GM19438 (cell line): Measurements from ENCODE around the gene TRIP11.
"Not testable (repeated sequence)": the region's sequence is repeated elsewhere in the genome, so short reads cannot be mapped to it uniquely, and the experiment has no call there.

Experiments
- ATAC-seq: cut with Tn5 transposase; IDR thresholded peaks from one replicate; pipeline ENCODE4 v1.9.1; 2021; ENCODE audit warnings: low read depth; ENCODE audit not compliant: unreplicated experiment

TRIP11 gene

DNA sequence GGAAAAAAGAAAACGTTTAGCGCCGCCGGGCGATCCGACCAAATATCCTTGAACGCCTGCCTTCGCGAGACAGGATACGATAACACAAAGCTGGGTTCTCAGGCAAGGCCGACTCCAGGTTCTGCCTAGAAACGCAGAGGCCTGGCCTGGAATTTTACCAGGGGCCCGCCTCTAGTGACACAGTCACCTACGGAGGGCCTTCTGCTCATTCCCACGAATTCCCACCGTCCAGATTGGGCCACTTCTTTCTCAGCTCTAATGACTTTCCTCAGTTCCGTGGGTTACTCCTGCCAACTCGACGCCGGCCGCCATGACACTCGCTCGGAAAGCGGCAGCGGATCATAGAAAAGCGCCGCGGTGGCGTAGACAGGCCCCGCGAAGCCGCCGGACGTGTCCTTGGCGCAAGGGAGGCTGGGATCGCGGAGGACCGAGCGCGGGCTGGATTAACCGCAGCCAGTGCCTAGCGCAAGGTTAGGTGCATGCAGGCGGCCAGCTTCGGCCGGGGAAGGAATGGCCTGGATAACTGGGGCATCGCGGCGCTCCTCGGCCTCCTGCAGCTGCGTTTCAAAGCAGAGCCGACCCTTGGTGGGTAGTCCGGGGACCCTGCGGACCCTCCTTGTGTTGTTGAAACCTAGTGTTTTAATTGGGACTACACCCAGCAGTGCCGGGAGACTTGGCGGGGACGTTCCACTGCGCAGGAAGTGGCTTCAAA lies at the start of gene TRIP11:
TRIP11 (minus strand) TSS at position 341 of the 712 bp plus-strand sequence. CDS start 374 bp downstream, outside the sequence.
- peak; percentile 98 for ATAC-seq

DNA sequence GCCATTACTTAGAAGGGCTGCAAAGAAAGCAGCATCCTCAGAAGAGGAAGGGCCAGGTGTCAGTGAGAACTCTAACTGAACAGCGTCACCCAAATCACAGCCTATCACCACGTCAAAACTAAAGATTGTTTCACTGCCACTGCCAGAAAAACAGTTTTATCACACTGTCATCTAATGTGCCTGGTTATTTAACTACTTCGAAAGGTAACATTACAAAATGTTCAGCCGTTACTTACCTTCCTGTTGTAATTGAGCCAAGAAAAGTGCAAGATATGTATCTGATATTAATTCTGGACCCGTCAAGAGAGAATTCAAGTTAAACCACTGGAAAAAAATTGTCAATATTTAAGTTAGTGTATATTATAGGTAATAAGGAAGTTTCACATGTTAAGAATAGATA lies 48.6 kb upstream of the TRIP11 start:
- ATAC-seq, result no peak

DNA sequence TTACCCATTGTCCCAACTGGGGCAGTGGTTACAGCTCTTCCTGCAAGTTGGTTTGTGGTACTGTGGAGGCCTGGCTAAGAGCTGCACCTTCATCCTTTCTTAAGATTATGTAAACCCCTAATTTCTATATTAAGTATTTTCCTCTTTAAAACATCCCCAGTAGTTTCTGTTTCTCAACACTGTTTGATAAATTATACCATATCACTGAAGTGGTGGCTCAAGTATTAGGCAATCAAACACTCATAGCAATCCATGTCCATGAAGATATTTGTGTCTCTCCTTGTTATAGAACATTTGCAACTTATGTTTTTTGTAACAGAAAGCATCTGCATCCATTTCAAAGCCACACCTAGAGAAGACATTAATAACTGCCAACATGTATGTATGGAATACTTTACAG lies 34.7 kb upstream of the TRIP11 start:
- no peak for ATAC-seq

DNA sequence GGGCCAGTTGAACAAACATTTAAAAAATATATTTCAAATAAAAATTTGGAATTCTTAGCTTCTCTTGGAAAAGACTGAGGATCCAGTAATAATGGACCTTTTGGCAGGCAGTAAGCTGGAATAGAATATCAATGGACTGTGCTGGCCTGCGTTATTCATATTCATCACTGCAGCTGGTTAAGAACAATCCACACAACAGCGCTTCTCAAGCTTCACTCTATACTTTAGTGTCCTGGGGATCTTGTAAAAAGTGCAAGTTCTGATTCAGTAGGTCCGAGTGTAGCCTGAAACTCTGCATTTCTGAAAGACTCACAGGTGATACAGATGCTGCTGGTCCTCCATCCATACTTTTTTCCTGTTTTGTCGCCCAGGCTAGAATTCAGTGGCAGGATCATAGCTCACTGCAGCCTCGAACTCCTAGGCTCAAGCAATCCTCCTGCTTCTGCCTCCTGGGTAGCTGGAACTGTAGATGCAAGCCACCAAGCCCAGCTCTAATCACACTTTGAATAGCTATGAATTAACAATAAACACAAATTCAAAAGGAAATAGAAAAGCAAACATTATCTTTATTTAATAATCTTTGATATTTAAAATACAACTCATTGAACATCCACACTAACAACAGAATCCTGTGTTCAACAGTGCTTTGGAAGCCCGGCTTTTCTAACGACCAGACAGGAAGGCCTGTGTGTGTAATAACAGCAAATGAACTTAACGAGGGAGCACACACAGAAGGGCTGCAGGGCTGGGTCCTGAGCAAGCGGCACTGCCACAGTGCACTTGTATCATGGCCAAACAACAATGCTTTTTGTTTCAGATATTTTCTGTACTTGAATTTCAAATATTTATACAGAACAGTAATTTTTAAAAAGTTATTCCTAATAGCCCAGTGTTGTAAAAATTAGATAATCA lies 18.4 kb upstream of the TRIP11 start:
- ATAC-seq, result no peak

DNA sequence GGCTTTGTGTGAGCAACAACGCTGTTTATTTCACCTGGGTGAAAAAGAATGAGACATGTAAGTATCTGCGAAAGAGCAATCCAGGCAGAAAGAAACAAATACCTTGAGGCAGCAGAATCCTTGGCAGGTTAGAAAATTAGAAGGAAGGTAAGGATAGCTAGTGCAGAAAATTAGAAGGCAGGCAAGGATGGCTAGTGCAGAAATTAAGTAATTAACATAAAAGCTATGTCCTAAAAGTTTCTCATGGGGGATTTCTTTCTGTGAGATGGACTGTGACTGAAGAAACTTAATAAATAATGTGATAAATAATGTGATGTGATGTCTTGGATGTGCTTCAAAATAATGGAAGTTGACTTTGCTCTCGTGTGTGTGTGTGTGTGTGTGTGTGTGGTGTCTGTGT lies 9.9 kb upstream of the TRIP11 start:
- no peak for ATAC-seq

DNA sequence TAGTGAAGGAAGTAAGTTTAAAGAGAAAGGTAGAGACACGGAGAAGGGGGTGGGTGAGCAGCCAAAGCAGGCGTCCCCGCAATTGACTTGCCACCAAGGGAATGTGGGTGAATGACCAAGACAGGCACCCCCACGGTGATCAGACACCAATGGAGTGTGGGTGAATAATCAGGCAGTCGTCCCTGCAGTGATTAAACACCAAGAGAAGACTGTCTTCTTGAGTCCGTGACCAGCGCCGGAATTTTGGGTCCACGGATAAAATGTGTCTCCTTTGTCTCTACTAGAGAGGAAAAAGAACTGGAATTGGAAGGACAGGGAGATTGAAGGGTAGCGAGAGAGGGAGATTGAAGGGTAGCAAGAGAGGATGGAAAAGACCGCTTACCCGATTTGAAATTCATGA lies 9.4 kb upstream of the TRIP11 start:
- ATAC-seq, result not testable (repeated sequence)

DNA sequence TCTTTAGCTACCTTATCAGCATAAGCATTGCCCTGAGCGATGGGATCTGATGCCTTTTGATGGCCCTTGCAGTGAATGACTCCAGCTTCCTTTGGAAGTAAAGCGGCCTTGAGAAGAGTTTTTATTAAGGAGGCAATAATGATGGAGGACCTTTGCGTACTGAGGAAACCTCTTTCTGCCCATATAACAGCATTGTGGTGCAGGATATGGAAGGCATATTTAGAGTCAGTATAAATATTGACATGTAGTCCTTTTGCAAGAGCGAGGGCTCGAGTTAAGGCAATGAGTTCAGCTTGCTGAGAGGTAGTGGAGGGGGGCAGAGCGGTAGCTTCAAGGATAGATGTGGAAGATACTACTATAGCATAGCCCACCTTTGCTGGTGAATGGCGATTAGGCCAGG lies 6.0 kb upstream of the TRIP11 start:
- ATAC-seq, result not testable (repeated sequence)

DNA sequence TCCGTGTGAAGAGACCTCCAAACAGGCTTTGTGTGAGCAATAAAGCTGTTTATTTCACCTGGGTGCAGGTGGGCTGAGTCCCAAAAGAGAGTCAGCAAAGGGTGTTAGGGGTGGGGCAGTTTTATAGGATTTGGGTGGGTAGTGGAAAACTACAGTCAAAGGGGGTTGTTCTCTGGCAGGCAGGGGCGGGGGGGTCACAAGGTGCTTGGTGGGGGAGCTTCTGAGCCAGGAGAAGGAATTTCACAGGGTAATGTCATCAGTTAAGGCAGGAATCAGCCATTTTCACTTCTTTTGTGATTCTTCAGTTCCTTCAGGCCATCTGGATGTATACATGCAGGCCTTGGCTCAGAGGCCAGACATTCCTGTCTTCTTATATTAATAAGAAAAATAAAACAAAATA lies 1.9 kb upstream of the TRIP11 start:
- not testable (repeated sequence) for ATAC-seq

DNA sequence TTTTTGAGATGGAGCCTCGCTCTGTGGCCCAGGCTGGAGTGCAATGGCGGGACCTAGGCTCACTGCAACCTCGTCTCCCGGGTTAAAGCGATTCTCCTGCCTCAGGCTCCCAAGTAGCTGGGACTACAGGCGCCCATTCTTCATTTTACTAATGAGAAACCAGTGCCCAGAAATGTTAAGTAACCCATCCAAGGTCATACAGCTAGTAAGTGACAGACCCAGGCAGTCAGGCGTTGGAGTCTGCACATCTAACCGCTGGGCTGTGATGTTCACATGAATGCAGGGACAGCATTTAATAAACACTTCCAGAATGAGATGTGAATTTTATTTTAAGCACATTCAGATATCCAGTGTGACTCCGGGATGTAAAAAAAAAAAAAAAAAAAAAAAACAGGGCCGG lies 1.3 kb upstream of the TRIP11 start:
- no peak for ATAC-seq

DNA sequence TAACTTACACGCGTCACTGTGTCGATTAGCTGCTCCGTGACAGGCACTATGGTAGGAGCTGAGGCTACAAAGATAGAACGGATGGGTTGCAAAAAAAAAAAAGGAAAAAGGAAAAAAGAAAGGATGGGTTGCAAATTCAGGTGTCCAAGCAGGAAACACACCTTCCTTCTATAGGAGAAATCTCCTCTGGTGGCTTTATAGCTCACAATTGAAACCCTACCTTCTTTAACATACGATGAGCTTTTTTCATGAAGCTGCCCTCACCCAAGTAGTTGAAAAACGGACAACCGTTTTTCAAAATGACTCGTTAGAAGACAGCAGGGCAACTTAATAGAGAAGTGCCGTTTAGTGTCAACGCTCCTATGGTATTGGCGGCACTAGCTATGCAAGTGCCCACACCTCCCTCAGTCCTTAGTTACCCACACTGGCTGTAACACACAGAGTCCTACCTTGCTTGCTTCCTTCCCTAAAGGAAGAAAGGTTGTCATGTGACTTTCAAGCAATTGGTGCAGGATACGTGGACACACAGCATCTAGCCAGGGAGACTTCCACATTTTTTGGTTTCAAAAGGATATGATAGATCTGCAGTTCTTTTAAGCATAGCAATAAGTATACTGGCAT lies 682 bp upstream of the TRIP11 start:
- peak; percentile 17 for ATAC-seq

DNA sequence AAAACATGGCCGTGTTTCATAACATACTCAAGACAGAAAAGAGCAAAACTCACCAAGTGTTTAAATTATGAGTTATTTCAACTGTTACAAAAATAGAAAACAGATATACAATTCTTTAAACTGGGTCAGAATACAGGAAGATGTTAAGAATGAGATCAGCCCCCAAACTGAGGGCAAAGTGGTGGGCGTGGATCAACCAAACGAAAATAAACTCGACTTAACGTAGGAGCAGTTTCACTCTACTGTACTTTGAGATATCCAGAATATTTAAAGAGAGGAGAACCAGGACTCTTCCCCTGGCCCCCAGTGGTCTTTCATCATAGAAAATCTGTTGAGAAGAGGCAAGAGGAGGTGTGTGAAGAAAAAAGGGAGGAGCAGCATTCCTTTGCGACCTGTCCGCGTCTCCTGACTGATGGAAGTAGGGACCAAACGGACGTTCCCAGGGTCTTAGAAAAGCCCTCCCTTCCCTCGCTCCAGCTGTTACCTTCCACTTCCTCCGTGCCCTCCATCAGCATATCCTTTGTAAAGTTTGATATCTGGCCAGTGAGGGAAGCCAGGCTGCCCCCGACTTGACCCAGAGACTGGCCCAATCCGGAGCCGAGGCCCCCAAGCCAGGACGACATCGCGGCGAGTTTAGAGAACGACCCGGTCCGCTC lies 668 bp downstream of the TRIP11 start:
- ATAC-seq, result peak; percentile 5

DNA sequence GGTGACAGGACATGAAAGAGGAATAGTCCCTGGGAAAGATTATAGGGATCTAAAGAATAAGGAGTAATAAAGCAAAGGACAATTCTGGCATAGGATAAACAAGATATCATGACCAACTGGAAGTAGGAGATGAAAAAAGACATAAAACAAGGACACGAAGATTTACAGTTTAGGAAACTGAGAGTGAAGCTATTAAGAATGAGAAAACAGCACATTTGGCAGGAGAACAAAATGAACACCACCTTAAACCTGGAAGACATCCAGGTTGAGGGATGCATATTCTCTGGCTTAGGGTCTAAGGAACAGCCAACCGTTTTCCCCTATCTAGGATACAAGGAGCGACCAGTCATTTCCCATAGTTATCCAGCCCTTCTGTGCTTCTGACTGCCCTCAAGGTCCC lies 1.9 kb downstream of the TRIP11 start:
- ATAC-seq, result no peak

DNA sequence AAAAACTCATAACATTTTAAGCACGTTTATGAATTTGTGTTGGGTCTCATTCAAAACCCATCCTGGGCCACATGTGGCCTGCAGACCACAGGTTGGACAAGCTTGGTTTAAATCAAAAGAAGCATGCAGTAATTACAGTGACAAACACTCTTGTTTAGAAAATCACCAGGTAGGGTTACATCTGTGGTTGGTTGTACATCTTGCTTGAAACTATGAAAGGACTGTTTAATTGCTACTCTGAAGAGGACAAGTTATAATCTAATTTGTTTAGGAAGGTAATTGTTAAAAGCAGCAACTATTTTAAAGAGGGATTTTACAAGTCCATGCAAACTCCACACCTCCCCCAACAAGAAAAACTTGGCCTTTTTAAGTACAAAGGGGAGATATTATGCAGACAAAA lies 4.0 kb downstream of the TRIP11 start:
- no peak for ATAC-seq

DNA sequence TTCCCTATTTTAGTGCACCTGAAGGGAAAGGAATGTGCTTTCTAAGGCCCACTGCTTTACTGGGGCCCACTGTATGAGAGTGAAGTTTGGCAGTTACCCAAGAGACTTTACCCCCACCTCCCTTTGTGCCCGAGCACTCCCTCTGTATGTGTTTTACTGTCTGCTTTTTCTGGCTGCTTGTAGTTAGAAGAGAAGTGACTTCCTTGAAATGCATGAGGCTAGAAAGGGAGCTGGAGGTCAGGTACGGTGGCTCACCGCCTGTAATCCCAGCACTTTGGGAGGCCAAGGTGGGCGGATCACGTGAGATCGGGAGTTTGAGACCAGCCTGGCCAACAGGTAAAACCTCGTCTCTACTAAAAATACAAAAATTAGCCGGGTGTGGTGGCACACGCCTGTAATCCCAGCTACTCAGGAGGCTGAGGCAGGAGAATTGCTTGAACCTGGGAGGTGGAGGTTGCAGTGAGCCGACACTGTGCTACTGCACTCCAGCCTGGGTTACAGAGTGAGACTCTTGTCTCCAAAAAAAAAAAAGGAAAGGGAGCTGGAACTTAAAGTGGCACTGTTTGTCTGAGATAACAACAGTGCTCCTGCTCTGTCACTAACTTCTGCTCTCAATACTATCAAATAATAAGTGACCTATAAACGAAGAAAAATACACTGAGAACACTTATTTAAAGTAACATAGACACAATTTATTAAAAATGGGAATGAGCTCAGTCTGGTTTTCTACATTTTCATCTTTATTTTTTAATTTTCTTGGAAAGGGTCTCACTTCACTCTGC lies 5.8 kb downstream of the TRIP11 start:
- ATAC-seq, result no peak

DNA sequence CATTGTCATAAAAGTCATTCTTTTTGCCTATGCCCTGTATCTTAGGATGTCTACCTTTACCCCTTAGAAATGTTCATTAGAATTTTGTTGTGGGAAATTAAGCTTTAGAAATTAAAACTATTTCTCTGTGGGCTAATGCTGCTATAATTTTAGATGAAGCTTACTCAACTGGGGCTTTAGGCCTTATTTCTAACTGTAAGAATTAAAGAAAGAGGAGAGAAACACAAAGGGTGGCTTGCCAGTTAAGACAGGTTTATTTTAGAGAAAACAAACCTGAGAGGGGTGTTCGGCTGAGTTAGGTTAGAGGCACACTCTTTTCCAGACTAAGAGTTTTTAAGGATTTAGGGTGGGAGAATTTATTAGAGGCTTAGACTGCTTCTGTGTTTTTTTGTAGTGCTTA lies 6.4 kb downstream of the TRIP11 start:
- no peak for ATAC-seq

DNA sequence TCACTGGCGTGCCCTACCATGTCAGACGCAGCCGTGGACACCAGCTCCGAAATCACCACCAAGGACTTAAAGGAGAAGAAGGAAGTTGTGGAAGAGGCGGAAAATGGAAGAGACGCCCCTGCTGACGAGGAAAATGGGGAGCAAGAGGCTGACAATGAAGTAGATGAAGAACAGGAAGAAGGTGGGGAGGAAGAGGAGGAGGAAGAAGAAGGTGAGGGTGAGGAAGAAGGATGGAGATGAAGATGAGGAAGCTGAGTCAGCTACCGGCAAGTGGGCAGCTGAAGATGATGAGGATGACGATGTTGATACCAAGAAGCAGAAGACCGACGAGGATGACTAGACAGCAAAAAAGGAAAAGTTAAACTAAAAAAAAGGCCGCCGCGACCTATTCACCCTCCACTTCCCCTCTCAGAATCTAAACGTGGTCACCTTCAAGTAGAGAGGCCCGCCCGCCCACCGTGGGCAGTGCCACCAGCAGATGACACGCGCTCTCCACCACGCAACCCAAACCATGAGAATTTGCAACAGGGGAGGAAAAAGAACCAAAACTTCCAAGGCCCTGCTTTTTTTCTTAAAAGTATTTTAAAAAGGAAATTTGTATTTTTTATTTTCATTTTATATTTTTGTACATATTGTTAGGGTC lies 13.2 kb downstream of the TRIP11 start:
- ATAC-seq, result no peak

DNA sequence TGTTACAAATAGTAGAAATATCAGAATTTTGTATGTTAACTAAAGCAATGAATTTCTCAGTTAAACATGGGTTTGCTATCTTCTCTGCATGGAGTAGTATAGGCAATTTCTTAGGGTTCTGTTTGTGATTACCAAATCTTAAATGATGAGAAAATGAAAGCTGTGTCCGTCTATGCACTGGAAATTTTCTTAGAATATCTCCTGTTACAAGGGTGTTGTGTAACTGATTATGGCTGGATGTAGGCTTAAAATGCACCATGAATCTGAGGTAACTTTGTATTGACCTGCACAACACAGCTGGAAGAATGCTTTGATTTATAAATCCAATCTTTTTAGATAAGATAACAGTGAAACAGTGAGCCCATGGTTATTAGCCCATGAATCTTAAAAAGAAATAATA lies 17.8 kb downstream of the TRIP11 start:
- no peak for ATAC-seq

DNA sequence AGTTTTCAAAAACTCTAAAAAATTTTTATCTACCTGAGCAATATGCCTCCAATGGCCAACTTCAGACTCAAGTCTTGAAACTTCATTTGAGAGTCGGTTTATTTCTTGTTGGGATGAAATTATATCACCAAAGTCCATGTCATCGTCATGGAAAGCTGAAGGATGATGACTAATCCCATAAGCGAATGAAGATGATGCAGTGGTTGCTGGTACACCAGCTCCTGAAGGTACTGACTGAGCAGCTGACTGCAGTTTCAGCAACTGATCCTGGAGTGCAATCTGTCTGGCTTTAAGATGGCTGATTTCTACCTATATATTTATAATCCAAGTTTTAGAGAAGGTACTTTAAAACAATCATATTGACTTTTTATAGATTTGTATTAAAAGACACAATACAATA lies 18.3 kb downstream of the TRIP11 start:
- ATAC-seq, result no peak

DNA sequence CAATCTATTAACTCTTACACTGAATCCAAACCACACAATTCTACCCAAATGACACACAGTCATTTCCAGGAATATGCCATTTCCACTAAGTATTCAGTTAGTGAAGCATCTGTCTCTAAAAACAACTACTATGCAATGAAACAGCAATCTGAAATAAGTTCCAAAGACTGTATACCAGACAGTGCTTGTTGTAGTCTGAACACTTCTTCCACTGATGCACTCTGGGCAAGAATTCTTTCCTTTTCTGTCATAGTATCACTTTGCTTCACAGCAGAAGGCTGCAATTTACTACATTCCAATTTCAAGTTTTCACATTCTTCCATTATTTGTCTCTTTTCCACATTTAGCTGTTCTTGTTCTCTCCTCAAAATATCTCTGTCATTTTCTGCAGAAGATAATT lies 25.8 kb downstream of the TRIP11 start:
- no peak for ATAC-seq
